A549 treated with Mapracorat at 1 μM for 4 hours (cell line): ENCODE data around the gene FBXW8. TPM values are rescaled to one million over a fixed set of nuclear protein-coding genes. Genes with fewer than 3 reads are reported as not detected.

Experiments used
- total RNA-seq: library from RNA; stranded (reverse); fragments of 200-300 nt; extraction: Qiagen RNA extraction; gene quantifications from 5 replicates; pipeline ENCODE4 v1.2.3, GENCODE V29; 2022

The FBXW8 gene, protein sequence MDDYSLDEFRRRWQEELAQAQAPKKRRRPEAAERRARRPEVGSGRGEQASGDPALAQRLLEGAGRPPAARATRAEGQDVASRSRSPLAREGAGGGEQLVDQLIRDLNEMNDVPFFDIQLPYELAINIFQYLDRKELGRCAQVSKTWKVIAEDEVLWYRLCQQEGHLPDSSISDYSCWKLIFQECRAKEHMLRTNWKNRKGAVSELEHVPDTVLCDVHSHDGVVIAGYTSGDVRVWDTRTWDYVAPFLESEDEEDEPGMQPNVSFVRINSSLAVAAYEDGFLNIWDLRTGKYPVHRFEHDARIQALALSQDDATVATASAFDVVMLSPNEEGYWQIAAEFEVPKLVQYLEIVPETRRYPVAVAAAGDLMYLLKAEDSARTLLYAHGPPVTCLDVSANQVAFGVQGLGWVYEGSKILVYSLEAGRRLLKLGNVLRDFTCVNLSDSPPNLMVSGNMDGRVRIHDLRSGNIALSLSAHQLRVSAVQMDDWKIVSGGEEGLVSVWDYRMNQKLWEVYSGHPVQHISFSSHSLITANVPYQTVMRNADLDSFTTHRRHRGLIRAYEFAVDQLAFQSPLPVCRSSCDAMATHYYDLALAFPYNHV
- 4.3 to 6.3 TPM (median 5.7 TPM) in 5 replicates for total RNA-seq

DNA sequence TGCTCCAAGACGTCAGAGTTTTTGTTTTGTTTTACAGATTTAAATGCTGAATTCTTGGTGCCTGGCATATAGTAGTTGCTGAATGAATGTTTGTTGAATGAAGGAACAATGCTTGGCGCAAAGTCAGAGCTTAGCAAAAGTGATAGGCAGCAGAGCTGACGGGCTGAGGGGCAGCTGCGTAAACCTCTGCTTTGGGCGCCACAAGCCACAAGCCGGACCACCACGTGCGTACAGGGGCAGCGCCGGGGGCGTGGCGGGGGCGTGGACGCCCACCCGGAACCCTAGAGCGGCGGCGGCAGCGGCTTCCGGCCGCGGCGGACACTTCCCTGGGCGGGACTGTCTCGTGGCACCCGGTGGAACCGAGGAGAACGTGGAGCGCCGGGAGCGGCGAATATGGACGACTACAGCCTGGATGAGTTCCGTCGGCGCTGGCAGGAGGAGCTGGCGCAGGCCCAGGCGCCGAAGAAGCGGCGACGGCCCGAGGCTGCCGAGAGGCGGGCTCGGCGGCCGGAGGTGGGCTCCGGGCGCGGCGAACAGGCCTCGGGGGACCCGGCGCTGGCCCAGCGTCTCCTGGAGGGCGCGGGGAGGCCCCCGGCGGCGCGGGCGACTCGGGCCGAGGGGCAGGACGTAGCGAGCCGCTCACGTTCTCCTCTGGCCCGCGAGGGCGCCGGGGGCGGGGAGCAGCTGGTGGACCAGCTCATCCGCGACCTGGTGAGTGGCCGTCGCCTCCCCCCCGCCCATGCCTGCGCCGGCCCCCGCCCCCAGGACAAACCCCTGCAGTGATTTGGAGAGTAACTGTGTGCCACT, at the start of gene FBXW8:
FBXW8 (plus strand) TSS at position 306 of the 807 bp plus-strand sequence; CDS start at position 394, 88 bp downstream.

DNA sequence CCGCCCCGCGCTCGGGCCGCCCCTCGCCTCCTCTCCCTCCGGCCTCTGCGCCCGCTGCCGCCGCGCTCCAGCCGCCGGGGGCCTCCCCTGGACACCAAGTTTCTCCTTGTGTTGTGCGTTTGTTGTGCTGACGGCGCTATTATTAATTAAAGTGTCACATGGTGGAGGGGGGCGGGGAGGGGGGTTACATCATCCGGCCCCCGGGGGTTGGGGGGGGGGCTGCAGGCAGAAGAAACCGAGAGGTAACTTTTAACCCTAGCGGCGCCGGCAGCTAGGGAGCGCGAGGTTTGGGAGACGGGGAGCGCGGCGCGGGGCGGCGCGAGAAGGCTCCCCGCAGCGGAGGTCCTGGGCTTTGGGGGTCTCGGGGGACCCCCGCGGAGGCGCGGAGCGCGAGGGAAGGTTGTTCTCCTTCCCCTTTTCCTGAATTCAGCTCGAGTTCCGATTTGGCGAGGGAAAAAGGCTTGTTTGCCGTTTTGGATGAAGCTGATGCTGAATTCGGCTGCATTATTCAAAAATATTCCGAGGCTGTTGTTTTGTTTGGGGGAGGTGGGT, 29.3 kb upstream of the FBXW8 start, which contains the start of gene HRK:
HRK (minus strand) TSS at position 117 of the 552 bp plus-strand sequence. CDS start 134 bp downstream, outside the sequence.

Other genes starting within 250 kb of the FBXW8 start
- 15.5 to 30.5 TPM (median 23.4 TPM) in 5 replicates for gene SPRING1, start 172.9 kb upstream of the FBXW8 start, total RNA-seq
- gene RNFT2, start 172.6 kb upstream of the FBXW8 start, total RNA-seq, result 1.9 to 3.5 TPM (median 2.3 TPM) in 5 replicates
- 1.0 to 1.6 TPM (median 1.4 TPM) in 5 replicates for gene HRK, start 29.5 kb upstream of the FBXW8 start, total RNA-seq
- gene TESC, start 188.5 kb downstream of the FBXW8 start, total RNA-seq, result 107 to 149 TPM (median 137 TPM) in 5 replicates